HL-60/S4 treated with phorbol 12-myristate 13-acetate at 8.2 ng/mL for 4 days and 3 days (cell line): ENCODE measurements around the gene AAK1.
"Not testable (repeated sequence)": the region's sequence is repeated elsewhere in the genome, so short reads cannot be mapped to it uniquely, and the experiment has no call there.

Experiments used
- in situ Hi-C: fragments of 300-500 bp; cut with MboI; formaldehyde crosslinking; loops from 2 replicates; pipeline ENCODE4 v1.15.0; 2022; ENCODE audit warnings: low sequenced_read_pairs

The AAK1 gene

DNA sequence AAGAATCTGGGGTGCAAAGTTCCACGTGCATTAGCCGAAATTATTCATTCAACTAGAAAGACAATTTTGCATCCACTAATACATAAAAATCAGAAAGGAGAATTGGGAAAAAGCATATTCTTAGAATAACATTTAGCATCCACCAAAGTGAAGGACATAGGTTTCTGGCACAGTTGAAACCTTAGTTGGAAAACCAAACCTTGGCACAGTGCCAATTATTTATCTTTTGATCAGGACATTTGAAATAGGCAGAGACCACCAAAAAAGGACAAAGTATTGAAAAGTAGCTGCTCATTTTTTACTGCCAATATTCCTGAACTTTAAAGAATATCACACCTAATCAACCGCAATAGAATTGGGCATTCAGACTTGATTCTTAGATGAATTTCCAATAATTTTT, 180.8 kb downstream of the AAK1 start:
- in situ Hi-C loops = no loop called here

DNA sequence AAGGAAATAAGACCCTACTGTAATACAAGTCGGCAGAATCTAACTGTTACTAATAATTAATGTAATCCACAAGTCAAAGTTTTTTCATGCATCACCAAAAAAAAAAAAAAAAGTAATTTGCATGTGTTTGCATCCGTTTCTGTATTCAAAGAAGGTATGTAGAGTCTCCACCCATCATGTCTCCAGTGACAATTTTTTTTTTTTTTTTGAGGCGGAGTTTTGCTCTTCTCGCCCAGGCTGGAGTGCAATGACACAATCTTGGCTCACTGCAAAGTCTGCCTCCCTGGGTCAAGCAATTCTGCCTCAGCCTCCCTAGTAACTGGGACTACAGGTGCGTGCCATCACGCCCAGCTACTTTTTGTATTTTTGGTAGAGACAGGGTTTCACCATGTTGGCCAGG, 182.1 kb downstream of the AAK1 start:
- in situ Hi-C loops = no loop called here

DNA sequence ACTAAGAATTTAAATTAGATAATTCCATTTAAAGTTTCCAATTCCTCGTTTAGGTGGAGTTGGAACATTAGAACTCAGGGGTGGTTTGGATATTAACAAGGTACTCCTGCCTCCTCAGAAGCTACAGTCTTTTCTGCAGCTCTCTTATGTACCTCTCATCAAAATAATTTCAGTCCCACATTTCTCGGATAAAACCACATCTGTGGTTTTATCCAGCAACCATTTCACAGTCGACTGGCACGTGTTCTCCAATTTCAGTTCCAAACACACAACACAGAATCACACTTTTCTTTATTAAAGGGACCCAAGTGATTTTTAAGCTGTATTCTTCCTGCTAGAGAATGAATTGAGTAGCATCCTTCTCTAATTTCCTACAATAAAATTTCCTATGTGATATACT, 183.6 kb downstream of the AAK1 start:
- in situ Hi-C loops = no loop called here

DNA sequence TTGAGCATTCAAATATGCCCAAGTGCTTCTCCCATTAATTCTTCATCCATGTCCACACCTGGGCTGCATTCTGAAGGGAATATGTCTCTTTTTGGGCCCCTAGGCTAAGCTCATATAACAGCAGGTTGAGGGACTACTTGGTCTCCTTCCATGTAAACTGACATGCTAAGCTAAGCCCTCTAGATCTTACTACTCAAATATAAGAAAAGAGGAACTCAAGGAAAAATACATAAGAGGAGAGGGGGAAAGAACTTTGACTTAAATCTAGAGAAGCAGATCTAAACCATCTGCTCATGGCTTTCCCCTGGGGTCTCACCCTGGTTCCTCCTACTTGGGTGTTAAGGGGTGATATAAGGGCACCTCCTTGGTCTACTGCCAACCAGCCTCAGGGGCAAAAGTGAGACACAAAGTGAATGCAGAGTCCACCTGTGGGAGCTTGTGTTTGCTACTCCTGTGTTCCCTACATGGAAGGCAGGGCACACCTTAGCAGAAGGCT, 186.5 kb downstream of the AAK1 start:
- in situ Hi-C loops = no loop called here

DNA sequence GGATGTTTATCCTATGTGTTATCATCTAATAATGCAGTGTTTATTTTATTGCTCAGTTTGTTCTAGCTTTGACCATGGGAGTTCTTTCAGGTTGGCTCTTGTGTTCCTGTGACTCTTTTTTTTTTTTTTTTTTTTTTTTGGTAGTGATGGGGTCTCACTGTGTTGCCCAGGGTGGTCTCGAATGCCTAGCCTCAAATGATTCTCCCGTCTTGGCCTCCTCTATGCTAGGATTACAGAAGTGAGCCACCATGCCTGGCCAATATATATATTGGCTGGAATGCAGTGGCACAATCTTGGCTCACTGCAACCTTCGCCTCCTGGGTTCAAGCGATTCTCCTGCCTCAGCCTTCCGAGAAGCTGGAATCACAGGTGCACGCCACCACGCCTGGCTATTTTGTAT, 187.4 kb downstream of the AAK1 start:
- in situ Hi-C loops = no loop called here

DNA sequence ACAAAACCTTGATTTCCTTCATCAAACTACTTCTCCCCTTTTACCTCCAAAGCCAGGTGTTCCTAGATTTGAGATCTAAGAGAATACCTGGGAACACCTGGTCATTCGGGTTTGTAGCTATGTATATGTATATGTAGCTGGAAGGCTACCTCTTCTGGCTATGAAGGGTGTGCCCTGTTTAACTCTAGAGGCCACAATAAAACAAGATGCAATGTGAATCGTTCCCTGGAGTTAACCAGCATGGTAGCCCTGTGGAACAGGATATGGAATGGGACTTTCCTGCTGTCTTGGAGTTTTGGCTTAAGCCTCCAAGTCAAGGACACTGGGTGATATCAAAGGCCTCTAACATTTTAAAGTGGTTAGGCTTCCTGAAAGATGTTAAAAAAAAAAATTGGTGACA, 188.6 kb downstream of the AAK1 start:
- in situ Hi-C loops = no loop called here

DNA sequence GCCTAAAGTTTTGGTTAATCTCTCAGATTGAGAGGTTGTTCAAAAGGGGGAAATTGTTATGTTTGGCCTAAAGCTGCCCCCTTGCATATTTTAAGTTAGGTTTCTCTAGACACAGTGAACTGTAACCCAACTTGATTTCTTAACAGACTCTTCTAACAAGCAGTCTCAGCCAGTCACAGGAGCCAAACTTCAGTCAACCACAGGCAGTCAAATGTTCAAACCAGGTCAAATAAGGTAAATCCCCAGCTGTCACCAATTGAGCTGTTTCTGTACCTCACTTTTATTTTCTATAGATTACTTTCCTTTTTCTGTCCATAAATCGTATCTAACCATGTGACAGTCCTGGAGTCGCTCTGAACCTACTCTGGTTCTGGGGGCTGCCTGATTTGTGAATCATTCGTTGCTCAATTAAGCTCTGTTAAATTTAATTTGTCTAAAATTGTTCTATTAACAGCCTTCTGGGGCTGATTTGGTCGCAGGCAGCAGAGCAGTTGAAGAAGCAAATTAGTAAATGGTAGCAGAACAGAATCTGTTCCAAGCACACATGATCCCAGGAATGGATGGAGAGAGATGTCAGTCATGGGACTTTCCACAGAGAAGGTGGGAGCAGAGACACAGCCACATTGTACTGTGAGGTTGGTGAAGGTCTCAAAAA, 189.9 kb downstream of the AAK1 start:
- in situ Hi-C loops = no loop called here

DNA sequence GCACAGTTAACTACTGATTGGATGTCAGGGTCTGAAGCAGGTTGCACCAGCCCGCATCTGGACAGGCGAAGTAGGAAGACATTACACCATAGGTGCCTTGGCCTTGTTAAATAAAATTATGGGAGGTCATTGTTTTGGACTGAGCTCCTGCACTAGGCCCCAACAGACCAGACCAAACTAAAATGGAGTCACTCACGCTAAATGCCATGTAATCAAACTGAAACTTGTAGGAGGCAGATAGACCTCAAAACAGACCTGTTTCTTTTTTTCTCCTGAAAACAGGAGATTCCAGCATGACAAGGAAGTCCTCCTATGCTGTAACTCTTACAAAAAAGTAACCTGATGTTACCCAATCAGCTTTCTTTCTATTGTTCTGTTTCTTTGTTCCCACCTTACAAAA, 190.9 kb downstream of the AAK1 start:
- in situ Hi-C loops = no loop called here

DNA sequence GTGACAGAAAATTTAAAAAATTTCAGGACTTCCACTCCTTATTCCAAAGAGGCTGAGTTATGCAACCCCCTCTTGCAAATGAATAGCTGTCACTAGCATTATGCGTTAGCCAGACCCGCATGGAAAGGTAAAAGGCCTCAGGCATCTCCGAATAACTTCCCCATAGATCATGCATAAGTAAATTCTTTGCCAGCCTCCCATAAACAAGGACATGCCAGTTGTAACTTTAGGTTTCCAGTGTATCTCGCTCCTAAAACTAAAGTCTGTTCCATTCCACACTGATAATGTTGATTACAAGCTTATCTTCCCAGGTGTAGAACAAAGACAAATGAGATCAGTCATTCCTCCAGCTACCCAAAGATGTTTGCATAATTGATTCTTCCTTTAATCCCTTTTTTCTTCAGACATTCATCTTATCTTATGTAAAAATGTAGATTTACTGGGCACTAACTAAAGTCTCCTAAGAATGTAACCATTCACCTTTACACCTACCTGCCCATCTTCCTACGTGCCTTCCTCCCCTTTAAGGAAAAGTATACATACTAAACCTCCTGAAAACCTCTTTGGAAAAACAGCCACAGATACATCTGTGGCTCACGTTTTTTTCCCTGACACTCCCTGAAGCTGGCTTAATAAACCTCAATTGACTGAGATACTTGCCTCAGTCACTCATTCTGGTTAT, 192.7 kb downstream of the AAK1 start:
- in situ Hi-C loops = no loop called here

DNA sequence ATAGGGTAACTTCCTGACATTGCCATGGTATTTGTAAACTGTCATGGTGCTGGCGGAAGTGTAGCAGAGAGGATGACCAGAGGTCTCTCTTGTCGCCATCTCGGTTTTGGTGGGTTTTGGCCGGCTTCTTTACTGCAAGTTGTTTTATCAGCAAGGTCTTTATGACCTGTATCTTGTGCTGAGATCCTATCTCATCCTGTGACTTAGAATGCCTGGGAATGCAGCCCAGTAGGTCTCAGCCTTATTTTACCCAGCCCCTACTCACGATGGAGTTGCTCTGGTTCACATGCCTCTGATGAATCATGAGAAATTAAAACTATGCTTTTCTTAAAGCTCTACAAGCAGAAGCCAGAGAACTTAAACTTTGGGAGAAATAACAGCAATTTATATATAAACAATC, 193.6 kb downstream of the AAK1 start:
- in situ Hi-C loops = no loop called here

DNA sequence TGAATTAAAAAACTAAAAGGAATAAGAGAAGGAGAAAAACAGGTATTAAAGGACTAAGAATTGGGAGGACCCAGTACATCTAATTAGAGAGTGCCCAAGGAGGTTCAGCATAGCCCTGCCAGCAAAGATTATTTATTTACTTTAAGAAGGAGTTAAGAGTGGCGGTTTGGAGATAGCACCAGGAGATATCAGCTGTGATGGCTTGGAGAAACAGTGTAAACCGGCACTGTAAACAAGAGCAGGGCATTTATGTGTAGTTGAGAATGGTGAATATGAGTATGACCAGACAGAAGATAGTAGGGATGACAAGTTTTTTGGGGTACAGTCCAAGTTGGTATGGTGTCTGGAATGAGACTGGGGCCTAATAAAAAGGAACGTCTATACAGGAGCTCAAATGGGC, 199.9 kb downstream of the AAK1 start:
- in situ Hi-C loops = not testable (repeated sequence)

DNA sequence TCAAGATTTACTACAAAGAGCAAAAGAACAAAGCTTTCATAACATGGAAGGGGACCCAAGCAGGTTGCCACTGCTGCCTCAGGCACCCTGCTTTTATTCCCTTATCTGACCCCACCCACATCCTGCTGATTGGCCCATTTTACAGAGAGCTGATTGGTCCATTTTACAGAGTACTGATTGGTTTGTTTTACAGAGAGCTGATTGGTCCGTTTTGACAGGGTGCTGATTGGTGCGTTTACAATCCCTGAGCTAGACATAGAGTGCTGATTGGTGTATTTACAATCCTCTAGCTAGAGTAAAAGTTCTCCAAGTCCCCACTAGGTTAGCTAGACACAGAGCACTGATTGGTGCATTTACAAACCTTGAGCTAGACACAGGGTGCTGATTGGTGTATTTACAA, 204.0 kb downstream of the AAK1 start:
- in situ Hi-C loops = not testable (repeated sequence)

DNA sequence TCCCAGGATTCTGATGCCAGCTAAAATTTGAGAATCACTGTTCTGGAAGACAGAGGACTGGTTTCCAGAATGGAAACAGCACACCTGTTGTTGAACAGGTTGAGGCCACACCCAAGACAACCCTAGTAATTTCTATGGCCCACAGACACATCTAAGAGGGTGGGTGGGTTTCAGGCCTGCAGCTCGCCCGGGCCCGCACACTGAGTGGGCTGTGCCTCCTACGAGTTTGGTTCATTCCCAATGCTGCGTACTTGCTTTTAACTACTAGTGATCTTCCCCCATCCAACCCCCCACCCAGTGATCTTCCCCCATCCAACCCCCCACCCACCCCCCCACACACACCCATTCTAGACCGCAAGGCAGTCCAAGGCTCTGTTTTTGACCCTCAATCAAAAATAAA, 205.0 kb downstream of the AAK1 start:
- in situ Hi-C loops = no loop called here

DNA sequence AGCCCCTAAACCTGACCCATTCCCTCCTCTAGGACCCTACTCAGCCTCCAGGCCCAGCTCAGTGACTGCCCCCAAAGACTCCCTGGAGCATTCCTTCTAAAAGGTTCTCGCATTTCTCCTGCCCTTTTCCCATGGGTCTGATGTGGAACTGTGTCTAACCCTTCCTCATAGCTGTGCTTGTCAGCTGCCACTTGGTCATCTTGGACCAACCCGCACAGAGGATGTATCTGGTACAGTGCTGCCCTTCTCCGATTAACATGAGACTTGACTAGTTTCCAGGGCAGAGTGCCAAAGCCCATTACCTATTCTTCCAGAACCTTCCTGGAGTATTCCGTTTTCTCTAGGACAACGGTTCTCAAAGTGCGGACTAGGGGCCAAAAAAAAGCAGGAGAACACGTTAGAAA, 205.8 kb downstream of the AAK1 start:
- in situ Hi-C loops = no loop called here

DNA sequence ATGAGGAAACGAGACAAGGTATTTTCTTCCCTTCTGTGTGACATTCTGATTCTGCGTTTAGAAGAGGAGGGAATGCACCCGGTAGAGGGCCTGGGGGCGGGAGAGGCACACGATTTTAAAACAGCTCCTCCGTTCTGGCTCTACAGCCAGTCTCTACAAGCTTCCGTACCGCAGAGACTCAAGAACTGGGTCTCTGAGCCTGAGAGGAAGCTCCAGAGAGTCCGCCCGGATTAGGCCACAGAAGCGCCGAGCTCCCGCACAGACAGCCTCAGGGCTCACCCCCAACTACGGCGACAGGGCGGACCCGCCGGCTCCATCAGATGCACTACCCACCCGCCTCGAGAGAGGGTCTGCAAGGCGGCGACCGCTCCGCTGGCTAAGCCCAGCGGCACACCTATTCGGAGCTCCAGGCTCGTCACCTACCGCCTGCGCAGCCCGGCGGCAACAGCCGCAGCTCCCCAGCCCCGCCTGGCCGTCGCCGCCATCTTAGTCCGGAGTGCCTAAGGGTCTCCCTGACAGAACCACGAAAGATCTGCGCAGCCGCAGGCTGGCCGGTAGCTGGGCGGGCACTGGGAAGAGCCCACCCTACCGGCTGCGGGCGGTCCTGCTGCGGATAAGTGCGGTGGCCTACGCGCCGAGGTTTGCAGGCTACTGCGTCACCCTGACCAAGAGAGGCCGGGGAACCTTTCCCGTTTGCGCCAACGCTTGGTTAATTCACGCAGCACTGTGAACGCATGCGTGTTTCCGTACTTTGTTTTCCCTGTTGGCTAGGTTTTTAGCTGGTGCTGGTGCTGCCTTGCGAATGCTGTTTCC, 206.4 kb downstream of the AAK1 start, which contains the start of gene NFU1:
Gene NFU1, minus strand, starts transcription at position 498 of the 813 bp plus-strand sequence. Its CDS starts 13 bp downstream, at position 485.
- in situ Hi-C loops = no loop called here

DNA sequence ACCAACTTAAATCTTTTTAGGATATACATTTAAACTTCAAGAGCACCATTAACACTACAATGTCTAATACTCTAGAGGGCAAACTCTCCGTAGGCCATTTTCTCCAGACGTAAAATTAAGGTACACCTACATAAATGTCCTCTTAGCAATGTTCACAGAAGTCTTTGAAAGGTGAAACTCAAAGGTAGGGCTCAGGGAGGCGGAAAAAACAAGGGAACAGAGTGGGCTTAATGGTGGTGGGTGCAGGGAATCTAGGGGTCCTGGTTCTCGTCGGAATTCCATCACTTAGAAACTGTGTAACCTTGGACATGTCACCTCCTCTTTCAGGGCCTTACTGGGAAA, 207.0 kb downstream of the AAK1 start:
- in situ Hi-C loops = no loop called here

DNA sequence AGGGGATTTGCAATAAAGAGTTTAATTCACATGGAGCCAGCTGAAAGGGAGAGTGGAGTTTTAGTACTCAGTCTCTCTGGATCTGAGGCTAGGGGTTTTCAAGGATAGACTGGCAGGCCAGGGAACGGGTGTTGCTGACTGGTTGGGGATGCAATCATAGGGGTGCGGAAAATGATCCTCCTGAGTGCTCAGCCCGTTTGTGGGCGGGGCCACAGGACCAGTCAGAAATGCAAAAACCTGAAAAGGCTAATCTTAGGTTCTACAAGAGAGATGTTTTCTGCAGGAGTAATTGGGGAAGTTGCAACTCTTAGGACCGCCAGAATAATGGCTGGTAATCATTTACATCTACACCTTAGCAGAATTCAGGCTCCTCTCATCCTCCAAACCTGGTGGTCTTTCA, 208.8 kb downstream of the AAK1 start:
- in situ Hi-C loops = no loop called here

DNA sequence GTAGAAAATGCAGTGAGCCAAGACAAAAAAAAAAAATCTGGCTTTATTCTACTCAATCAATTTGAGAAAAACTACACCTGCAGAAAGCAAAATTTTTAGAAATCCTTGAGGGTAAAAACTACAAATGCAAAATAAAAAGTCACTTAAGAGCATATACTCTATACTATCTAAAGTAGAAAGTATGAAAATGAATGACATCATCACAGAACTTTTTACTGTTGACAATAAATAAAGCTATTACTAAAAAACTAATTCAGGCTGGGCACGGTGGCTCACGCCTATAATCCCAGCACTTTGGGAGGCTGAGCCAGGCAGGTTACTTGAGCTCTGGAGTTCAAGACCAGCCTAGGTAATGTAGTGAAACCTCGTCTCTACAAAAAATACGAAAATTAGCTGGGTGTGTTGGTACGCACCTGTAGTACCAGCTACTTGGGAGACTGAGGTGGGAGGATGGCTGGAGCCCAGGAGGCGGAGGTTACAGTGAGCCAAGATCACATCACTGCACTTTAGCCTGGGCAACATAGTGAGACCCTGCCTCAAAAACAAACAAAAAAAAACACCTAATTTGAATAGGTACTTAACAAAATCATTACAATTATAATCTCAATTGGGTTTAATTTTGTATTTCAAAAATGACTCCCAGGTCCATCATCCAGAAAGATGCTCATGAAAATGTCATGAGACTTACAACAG, 213.9 kb downstream of the AAK1 start:
- in situ Hi-C loops = no loop called here

DNA sequence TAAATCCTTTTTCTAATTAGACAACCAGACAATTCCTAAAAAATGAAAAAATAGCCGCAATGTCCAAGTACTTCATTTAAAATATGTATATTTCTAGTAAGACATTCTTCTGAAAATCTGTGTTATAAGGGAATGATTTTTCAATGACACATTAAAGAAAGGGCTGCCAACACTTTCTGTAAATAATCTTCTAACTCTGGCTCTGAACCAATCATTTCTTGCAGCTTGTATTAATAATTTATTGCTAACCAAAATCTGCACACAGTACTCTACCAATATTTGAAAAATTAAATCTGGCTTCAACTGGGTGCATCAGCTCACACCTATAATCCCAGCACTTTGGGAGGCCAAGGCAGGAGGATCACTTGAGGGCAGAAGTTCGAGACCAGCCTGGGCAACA, 214.6 kb downstream of the AAK1 start:
- in situ Hi-C loops = no loop called here

DNA sequence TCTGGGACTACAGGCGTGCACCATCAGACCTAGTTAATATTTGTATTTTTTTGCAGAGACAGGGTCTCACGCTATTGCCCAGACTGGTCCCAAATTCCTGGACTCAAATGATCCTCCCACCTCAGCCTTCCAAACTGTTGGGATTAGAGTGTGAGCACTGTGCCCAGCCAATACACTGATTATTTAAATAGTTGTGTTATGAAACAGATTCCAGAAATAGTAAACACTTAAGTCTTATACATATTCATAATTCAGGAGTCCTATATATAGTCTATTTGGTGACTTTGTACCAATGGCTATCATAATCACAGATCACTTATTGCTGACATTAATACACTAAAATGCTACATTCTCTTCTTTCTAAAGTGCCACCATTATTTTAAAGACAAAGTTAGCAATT, 219.1 kb downstream of the AAK1 start:
- in situ Hi-C loops = no loop called here

DNA sequence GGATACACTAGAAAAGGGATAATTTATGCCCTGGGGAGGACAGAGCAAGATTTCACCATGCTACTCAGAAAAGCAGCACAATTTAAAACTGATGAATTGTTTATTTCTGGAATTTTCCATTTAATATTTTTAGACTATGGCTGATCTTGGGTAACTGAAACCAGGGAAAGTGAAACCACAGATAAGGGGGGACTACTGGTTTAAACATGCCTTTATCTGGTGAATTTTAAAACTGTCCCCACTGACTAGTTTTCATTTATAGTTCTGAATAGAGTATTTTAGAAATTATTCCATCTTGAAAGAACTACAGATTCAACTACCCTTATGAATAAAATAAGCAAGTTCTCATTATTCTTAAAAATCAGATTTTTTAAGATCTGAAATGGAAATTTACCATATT, 221.3 kb downstream of the AAK1 start:
- in situ Hi-C loops = no loop called here
